Measurements from ENCODE around the gene EIF4G2.
A peak's percentile ranks its signal among the peaks of the same experiment; 100 is the strongest.

EIF4G2 gene

GRCh38 chr11:10808235-10808552 is 532 bp downstream of the EIF4G2 start:
- peak overlapping the region; percentile 93 for H3K4me3 ChIP-seq (ENCODE audit: low read depth, low read length)
- no peak for DNase-seq (ENCODE audit: low read depth)
- no peak for TF ChIP-seq CTCF (conservative IDR thresholded peaks at IDR 0.05; ENCODE audit: low read depth, low read length)

DNA sequence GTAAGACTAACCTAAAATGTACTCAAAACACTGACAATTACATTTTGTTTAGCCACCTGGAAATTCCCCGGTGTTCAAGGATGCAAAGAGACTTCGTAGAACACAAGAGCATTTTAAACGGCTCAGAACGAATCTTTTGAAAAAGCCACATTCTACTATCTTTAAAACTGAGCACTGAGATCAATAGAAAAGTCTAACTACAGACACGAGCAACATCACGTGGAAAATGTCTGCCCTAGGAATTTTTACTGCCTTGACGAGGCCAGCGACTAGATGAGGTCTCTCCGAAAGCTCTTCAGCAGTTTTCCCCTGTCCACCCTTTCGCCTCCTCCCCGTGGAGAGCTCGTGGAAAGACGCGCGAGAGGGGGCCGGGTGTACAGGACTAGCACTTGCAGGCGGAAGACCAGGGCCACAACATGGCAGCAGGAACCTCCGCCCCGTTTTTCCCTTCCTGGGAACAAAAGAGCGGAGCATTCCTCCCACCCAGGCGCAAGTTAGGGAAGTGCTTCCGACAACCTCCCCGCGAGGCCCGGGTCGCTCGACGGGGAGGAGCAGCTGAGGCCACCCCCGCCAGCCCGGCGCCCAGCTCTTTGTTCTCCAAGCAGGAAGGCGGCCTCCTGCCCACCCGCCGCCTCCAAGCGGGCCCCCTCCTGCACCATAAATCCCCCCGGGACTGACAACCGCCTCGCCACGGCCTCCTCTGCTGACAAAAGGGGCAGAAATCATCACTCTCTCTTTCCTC is 1.1 kb downstream of the EIF4G2 start:
- DNase-seq (ENCODE audit: low read depth): peak; percentile 64
- TF ChIP-seq CTCF (conservative IDR thresholded peaks at IDR 0.05; ENCODE audit: low read depth, low read length): no peak
- H3K4me3 ChIP-seq (ENCODE audit: low read depth, low read length): peak overlapping the region; percentile 93

GRCh38 chr11:10806206-10806605 is 2.5 kb downstream of the EIF4G2 start:
- TF ChIP-seq CTCF (conservative IDR thresholded peaks at IDR 0.05; ENCODE audit: low read depth, low read length): no peak
- no peak for DNase-seq (ENCODE audit: low read depth)
- H3K4me3 ChIP-seq (ENCODE audit: low read depth, low read length): no peak overlapping the region

DNA sequence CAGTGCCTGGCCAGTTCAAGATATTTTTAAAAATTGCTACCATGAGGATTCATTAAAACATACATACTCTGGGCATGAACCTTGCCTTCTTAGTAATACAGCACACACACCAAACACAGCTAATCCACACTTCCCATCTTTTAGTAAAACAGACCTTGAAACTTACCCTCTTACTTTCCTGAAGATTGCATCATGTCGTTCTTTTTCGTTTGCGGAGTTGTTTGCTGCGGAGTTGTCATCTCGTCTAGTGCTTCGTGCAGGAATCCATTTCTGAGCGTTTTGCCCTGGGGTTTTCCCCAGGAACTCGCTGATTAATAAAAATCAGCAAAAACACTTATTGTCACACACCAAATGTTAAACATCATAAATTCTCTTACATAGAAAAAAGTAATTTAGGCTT is 3.0 kb downstream of the EIF4G2 start:
- TF ChIP-seq CTCF (conservative IDR thresholded peaks at IDR 0.05; ENCODE audit: low read depth, low read length): no peak
- no peak for DNase-seq (ENCODE audit: low read depth)
- no peak overlapping the region for H3K4me3 ChIP-seq (ENCODE audit: low read depth, low read length)

DNA sequence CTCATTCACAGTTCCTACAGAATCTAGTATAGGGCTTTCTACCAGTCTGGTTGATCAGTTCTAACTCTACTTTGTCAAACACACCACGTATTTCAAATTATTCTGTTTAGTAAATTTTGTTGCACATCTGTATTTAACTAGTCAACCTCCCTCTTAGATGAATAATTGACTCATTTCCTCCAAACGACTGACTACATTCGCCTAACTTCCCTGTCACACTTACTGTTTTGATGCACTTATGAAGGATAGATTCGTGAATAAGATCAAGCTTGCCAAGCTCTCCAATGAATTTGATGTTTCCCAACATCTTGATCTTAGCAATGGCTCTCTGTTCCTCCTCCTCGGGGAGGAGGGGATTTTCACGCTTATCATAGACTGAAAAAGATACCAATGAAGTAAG is 5.0 kb downstream of the EIF4G2 start:
- DNase-seq (ENCODE audit: low read depth): no peak
- no peak for TF ChIP-seq CTCF (conservative IDR thresholded peaks at IDR 0.05; ENCODE audit: low read depth, low read length)

DNA sequence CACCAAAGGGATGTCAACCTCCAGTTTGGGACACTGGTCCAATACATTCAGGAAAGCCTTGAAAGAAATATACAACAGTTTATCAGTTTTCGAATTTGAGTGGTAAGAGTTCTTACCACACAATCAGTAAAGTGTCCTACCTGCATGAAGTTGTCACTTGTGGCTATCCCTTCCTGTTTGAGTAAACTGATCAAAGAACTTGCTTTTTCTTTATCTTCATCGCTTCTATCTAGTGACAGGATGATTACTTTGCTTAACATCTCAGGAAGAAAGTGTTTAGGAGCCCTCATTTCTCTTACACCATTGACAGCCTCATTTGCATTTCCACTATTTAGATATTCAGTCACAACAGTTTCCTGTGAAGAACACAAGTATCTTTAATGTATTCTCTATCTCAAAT is 8.4 kb downstream of the EIF4G2 start:
- no peak for TF ChIP-seq CTCF (conservative IDR thresholded peaks at IDR 0.05; ENCODE audit: low read depth, low read length)
- no peak overlapping the region for H3K4me3 ChIP-seq (ENCODE audit: low read depth, low read length)
- DNase-seq (ENCODE audit: low read depth): no peak

More for the DNA sequence above, 5.0 kb downstream of the EIF4G2 start:
- H3K4me3 ChIP-seq (ENCODE audit: low read depth, low read length): no peak overlapping the region

GRCh38 chr11:10798330-10798928 is 10.3 kb downstream of the EIF4G2 start:
- no peak for TF ChIP-seq CTCF (conservative IDR thresholded peaks at IDR 0.05; ENCODE audit: low read depth, low read length)
- no peak for DNase-seq (ENCODE audit: low read depth)
- no peak overlapping the region for H3K4me3 ChIP-seq (ENCODE audit: low read depth, low read length)
